HEK293 (cell line): ENCODE measurements around the gene HIPK2.

Experiments used
- CTCF ChIA-PET: fragments of 350-600 bp; formaldehyde crosslinking; extraction: SDS; loops from one replicate; lab custom pipeline; 2021; ENCODE audit warnings: antibody characterized with exemption; lab: Yijun Ruan, JAX
- POLR2A ChIA-PET: fragments of 300-600 bp; formaldehyde crosslinking; extraction: SDS; loops from one replicate; lab custom pipeline; 2020; ENCODE audit warnings: antibody characterized with exemption, inconsistent platforms; lab: Yijun Ruan, JAX
- H3K27ac ChIP-seq: fragments of 200-500 bp; sonication (Bioruptor generic); 2 replicates; pipeline ENCODE4 v1.5.1; 2014; ENCODE audit warnings: low read depth, low read length, control low read depth, inconsistent platforms; ENCODE audit errors: extremely low read depth
- H3K36me3 ChIP-seq, 2 experiments: fragments of 200-500 bp in 1 of 2; sonication (Bioruptor generic) in 1 of 2; 1 replicate in 1 of 2; 2 replicates in 1 of 2; pipeline ENCODE4 v1.5.1; 2014 to 2017; ENCODE audit warnings: inconsistent platforms in 2 of 2, low read length in 2 of 2; ENCODE audit not compliant: control insufficient read depth in 2 of 2, insufficient read depth in 1 of 2
- H3K4me1 ChIP-seq: fragments of 200-500 bp; sonication (Bioruptor generic); 2 replicates; pipeline ENCODE4 v1.5.1; 2014; ENCODE audit warnings: mild to moderate bottlenecking, low read length, inconsistent platforms; ENCODE audit not compliant: control insufficient read depth, insufficient read depth
- H3K4me3 ChIP-seq: 2 replicates; pipeline ENCODE4 v1.5.1; 2011; ENCODE audit warnings: low read depth, mild to moderate bottlenecking, control low read depth, low read length, moderate library complexity
- H3K9me3 ChIP-seq: fragments of 200-500 bp; sonication (Bioruptor generic); 2 replicates; pipeline ENCODE4 v1.5.1; 2014; ENCODE audit warnings: low read depth, low read length, inconsistent platforms; ENCODE audit not compliant: control insufficient read depth, insufficient read depth
- KLF8 ChIP-seq: fragments of 450-650 bp; formaldehyde crosslinking; IDR thresholded peaks from 2 replicates; pipeline ENCODE4 v1.5.1; 2016; ENCODE audit warnings: missing biosample characterization, missing genetic modification characterization
- PRDM1 ChIP-seq: fragments of 450-650 bp; formaldehyde crosslinking; IDR thresholded peaks from 2 replicates; pipeline ENCODE4; 2016; ENCODE audit warnings: missing biosample characterization, missing genetic modification characterization
- PRDM6 ChIP-seq: fragments of 450-650 bp; formaldehyde crosslinking; IDR thresholded peaks from 2 replicates; pipeline ENCODE4 v1.5.1; 2017; ENCODE audit warnings: missing biosample characterization, missing genetic modification characterization
- RBAK ChIP-seq: fragments of 450-650 bp; formaldehyde crosslinking; IDR thresholded peaks from 2 replicates; pipeline ENCODE4 v1.5.1; 2016; ENCODE audit warnings: missing biosample characterization, missing genetic modification characterization
- SCRT1 ChIP-seq: fragments of 450-650 bp; formaldehyde crosslinking; IDR thresholded peaks from 2 replicates; pipeline ENCODE4 v1.5.1; 2016; ENCODE audit warnings: missing biosample characterization, missing genetic modification characterization, borderline replicate concordance
- WT1 ChIP-seq: fragments of 450-650 bp; formaldehyde crosslinking; IDR thresholded peaks from 2 replicates; pipeline ENCODE4 v1.5.1; 2016; ENCODE audit warnings: missing biosample characterization, missing genetic modification characterization
- ZBTB20 ChIP-seq: fragments of 450-650 bp; formaldehyde crosslinking; IDR thresholded peaks from 2 replicates; pipeline ENCODE4 v1.5.1; 2016; ENCODE audit warnings: missing biosample characterization, missing genetic modification characterization
- ZFP41 ChIP-seq: fragments of 450-650 bp; formaldehyde crosslinking; IDR thresholded peaks from 2 replicates; pipeline ENCODE4 v1.5.1; 2016; ENCODE audit warnings: missing biosample characterization, missing genetic modification characterization, borderline replicate concordance
- ZIC2 ChIP-seq: fragments of 450-650 bp; formaldehyde crosslinking; IDR thresholded peaks from 2 replicates; pipeline ENCODE4 v1.5.1; 2016; ENCODE audit warnings: missing biosample characterization, missing genetic modification characterization
- ZNF112 ChIP-seq: fragments of 450-650 bp; formaldehyde crosslinking; IDR thresholded peaks from 2 replicates; pipeline ENCODE4 v1.5.0; 2017; ENCODE audit warnings: missing biosample characterization, missing genetic modification characterization
- ZNF121 ChIP-seq: fragments of 450-650 bp; formaldehyde crosslinking; IDR thresholded peaks from 2 replicates; pipeline ENCODE4 v1.5.1; 2016; ENCODE audit warnings: missing biosample characterization, missing genetic modification characterization
- ZNF140 ChIP-seq: fragments of 450-650 bp; formaldehyde crosslinking; IDR thresholded peaks from 2 replicates; pipeline ENCODE4 v1.5.1; 2016; ENCODE audit warnings: missing biosample characterization, missing genetic modification characterization
- ZNF148 ChIP-seq: fragments of 450-650 bp; formaldehyde crosslinking; IDR thresholded peaks from 2 replicates; pipeline ENCODE4 v1.5.0; 2017; ENCODE audit warnings: missing biosample characterization, missing genetic modification characterization, borderline replicate concordance
- ZNF266 ChIP-seq: fragments of 450-650 bp; formaldehyde crosslinking; IDR thresholded peaks from 2 replicates; pipeline ENCODE4 v1.5.1; 2016; ENCODE audit warnings: missing biosample characterization, missing genetic modification characterization, low read depth
- ZNF274 ChIP-seq, 2 experiments: fragments of 200-500 bp in 1 of 2; fragments of 450-650 bp in 1 of 2; sonication (Bioruptor generic) in 1 of 2; formaldehyde crosslinking in 1 of 2; IDR thresholded peaks; 2 replicates each; pipeline versions ENCODE4 v1.5.1 to v1.6.1; 2014 to 2016; ENCODE audit warnings: borderline replicate concordance in 1 of 2, inconsistent platforms in 1 of 2, low read length in 1 of 2, missing biosample characterization in 1 of 2, missing genetic modification characterization in 1 of 2
- ZNF311 ChIP-seq: fragments of 450-650 bp; formaldehyde crosslinking; IDR thresholded peaks from 2 replicates; pipeline ENCODE4 v1.5.1; 2017; ENCODE audit warnings: missing biosample characterization, missing genetic modification characterization, borderline replicate concordance
- ZNF423 ChIP-seq: fragments of 450-650 bp; formaldehyde crosslinking; IDR thresholded peaks from 2 replicates; pipeline ENCODE4 v1.5.1; 2016; ENCODE audit warnings: missing biosample characterization, missing genetic modification characterization
- ZNF514 ChIP-seq: fragments of 450-650 bp; formaldehyde crosslinking; IDR thresholded peaks from 2 replicates; pipeline ENCODE4 v1.5.1; 2016; ENCODE audit warnings: missing biosample characterization, missing genetic modification characterization
- ZNF560 ChIP-seq: fragments of 450-650 bp; formaldehyde crosslinking; IDR thresholded peaks from 2 replicates; pipeline ENCODE4 v1.5.1; 2017; ENCODE audit warnings: missing biosample characterization, missing genetic modification characterization, borderline replicate concordance
- ZNF585B ChIP-seq: fragments of 450-650 bp; formaldehyde crosslinking; IDR thresholded peaks from 2 replicates; pipeline ENCODE4 v1.5.1; 2016; ENCODE audit warnings: missing biosample characterization, missing genetic modification characterization
- ZNF596 ChIP-seq: fragments of 450-650 bp; IDR thresholded peaks from 2 replicates; pipeline ENCODE4 v1.5.0; 2018; ENCODE audit warnings: missing biosample characterization, mild to moderate bottlenecking, missing genetic modification characterization, moderate library complexity
- ZNF600 ChIP-seq: fragments of 450-650 bp; formaldehyde crosslinking; IDR thresholded peaks from 2 replicates; pipeline ENCODE4 v1.5.1; 2016; ENCODE audit warnings: missing biosample characterization, missing genetic modification characterization
- ZSCAN4 ChIP-seq: fragments of 450-650 bp; formaldehyde crosslinking; IDR thresholded peaks from 2 replicates; pipeline ENCODE4 v1.5.1; 2017; ENCODE audit warnings: missing biosample characterization, missing genetic modification characterization

The HIPK2 gene

GRCh38 chr7:139596626-139597025, 181.2 kb downstream of the HIPK2 start:
- POLR2A ChIA-PET: no interaction called here

GRCh38 chr7:139595806-139596205, 182.0 kb downstream of the HIPK2 start:
- peaks cover 6% of the 10 kb centered on the region for H3K4me1 ChIP-seq
- no peak for TF ChIP-seq WT1 (tag by site-specific recombination)
- no peak for TF ChIP-seq PRDM1 (tag by site-specific recombination)
- TF ChIP-seq PRDM6 (tag by site-specific recombination): no peak
- no peak for TF ChIP-seq RBAK (tag by site-specific recombination)
- no peak for TF ChIP-seq ZNF311 (tag by site-specific recombination)
- TF ChIP-seq ZNF423 (tag by site-specific recombination): no peak
- TF ChIP-seq ZNF112 (tag by site-specific recombination): no peak
- no peak for TF ChIP-seq ZNF596 (tag by site-specific recombination)
- no peak for TF ChIP-seq ZNF140
- TF ChIP-seq ZNF600 (tag by site-specific recombination): no peak
- TF ChIP-seq ZFP41 (tag by site-specific recombination): no peak
- TF ChIP-seq ZNF560 (tag by site-specific recombination): no peak
- no peak for TF ChIP-seq SCRT1 (tag by site-specific recombination)
- TF ChIP-seq ZIC2 (tag by site-specific recombination): no peak
- no peak for TF ChIP-seq ZBTB20
- TF ChIP-seq KLF8 (tag by site-specific recombination): no peak
- TF ChIP-seq ZNF274 (IDR thresholded peaks at IDR 0.05; ENCODE audit: low read length): no peak
- TF ChIP-seq ZNF274 (tag by site-specific recombination; IDR thresholded peaks at IDR 0.05; ENCODE audit: borderline replicate concordance): no peak
- TF ChIP-seq, all 188 proteins: peak for 0
- H3K36me3 ChIP-seq: peaks cover 0 to 79% of the 10 kb centered on the region in 2 experiments; a peak in 1 of 3 replicates
- POLR2A ChIA-PET: no interaction called here
- no peak overlapping the region for H3K27ac ChIP-seq
- no peak overlapping the region for H3K4me3 ChIP-seq
- CTCF ChIA-PET: no interaction called here
- H3K9me3 ChIP-seq: no peaks in the 10 kb centered on the region

More at GRCh38 chr7:139596626-139597025, 181.2 kb downstream of the HIPK2 start:
- Histone ChIP-seq H3K4me3 (no peak overlapping the region), H3K9me3 (no peaks in the 10 kb centered on the region), H3K27ac (no peak overlapping the region), H3K4me1 (peaks cover 4% of the 10 kb centered on the region), H3K36me3 (peaks cover 0 to 74% of the 10 kb centered on the region in 2 experiments; a peak in 1 of 3 replicates)
- TF ChIP-seq ZNF514 (tag by site-specific recombination): no peak
- TF ChIP-seq ZNF585B (tag by site-specific recombination): no peak
- no peak for TF ChIP-seq ZNF121
- no peak for TF ChIP-seq ZNF148 (tag by site-specific recombination)
- no peak for TF ChIP-seq ZNF600 (tag by site-specific recombination)
- no peak for TF ChIP-seq ZSCAN4 (tag by site-specific recombination)
- TF ChIP-seq ZNF266 (tag by site-specific recombination): no peak
- CTCF ChIA-PET: no interaction called here
